ENCODE data around the gene STK10.

Gene STK10

GRCh38 chr5:172055421-172055820 lies 132.6 kb downstream of the STK10 start:
- Histone ChIP-seq H3K4me3 (no peak overlapping the region), H3K27ac (no peak overlapping the region)
- no peak for TF ChIP-seq CTCF (IDR thresholded peaks at IDR 0.05)
- no peak for DNase-seq (ENCODE audit: low spot score)

- Histone ChIP-seq H3K4me3 (no peak overlapping the region), H3K27ac (no peak overlapping the region)
- no peak for TF ChIP-seq CTCF (IDR thresholded peaks at IDR 0.05)
- DNase-seq (ENCODE audit: low spot score): no peak
These were observed 133.3 kb downstream of the STK10 start for GRCh38 chr5:172054611-172055153.

- H3K27ac ChIP-seq: peak overlapping the region in 1 of 2 donors; percentile 52
- TF ChIP-seq CTCF (IDR thresholded peaks at IDR 0.05): no peak
- DNase-seq (ENCODE audit: low spot score): no peak
- no peak overlapping the region for H3K4me3 ChIP-seq
These were observed 135.4 kb downstream of the STK10 start for GRCh38 chr5:172052450-172053236.

GRCh38 chr5:172051643-172052339 lies 136.2 kb downstream of the STK10 start:
- no peak for DNase-seq (ENCODE audit: low spot score)
- Histone ChIP-seq H3K27ac (peak overlapping the region in 1 of 2 donors; percentile 52), H3K4me3 (no peak overlapping the region)
- TF ChIP-seq CTCF (IDR thresholded peaks at IDR 0.05): no peak

GRCh38 chr5:172050080-172050479 lies 137.9 kb downstream of the STK10 start:
- no peak for DNase-seq (ENCODE audit: low spot score)
- Histone ChIP-seq H3K27ac (no peak overlapping the region), H3K4me3 (no peak overlapping the region)
- no peak for TF ChIP-seq CTCF (IDR thresholded peaks at IDR 0.05)

- no peak for TF ChIP-seq CTCF (IDR thresholded peaks at IDR 0.05)
- DNase-seq (ENCODE audit: low spot score): no peak
These were observed 138.7 kb downstream of the STK10 start for GRCh38 chr5:172049226-172049796.

More at GRCh38 chr5:172049226-172049796, 138.7 kb downstream of the STK10 start:
- Histone ChIP-seq H3K4me3 (no peak overlapping the region), H3K27ac (no peak overlapping the region)
